Measurements from ENCODE around the gene PTPRD.
"Not testable (repeated sequence)": the region's sequence is repeated elsewhere in the genome, so short reads cannot be mapped to it uniquely, and the experiment has no call there.

The PTPRD gene

GRCh38 chr9:9498846-9499245, 1114.0 kb downstream of the PTPRD start:
- H3K27me3 ChIP-seq (ENCODE audit: control insufficient read depth, insufficient read depth, low read length, poor library complexity, severe bottlenecking): no peaks in the 10 kb centered on the region
- H3K27ac ChIP-seq (ENCODE audit: insufficient read depth, low read depth, low read length, poor library complexity, severe bottlenecking): no peak overlapping the region
- 86% methylated on average over 2 of the region's 2 CpGs; no CpG with 5 or more reads in 1 of the 2 experiments for WGBS, 2 experiments
- no peaks in the 10 kb centered on the region for H3K4me1 ChIP-seq (ENCODE audit: control insufficient read depth, insufficient read depth, low read length)
- no peak overlapping the region for H3K4me3 ChIP-seq (ENCODE audit: insufficient read depth, low read depth, low read length)
- no peaks in the 10 kb centered on the region for H3K9me3 ChIP-seq (ENCODE audit: control insufficient read depth, low read length)
- no peaks in the 10 kb centered on the region for H3K36me3 ChIP-seq (ENCODE audit: control insufficient read depth, insufficient read depth, low read length)

- H3K4me3 ChIP-seq (ENCODE audit: insufficient read depth, low read depth, low read length): no peak overlapping the region
- no peak overlapping the region for H3K27ac ChIP-seq (ENCODE audit: insufficient read depth, low read depth, low read length, poor library complexity, severe bottlenecking)
- 98% methylated on average over 3 of the region's 3 CpGs for WGBS, 2 experiments
- H3K27me3 ChIP-seq (ENCODE audit: control insufficient read depth, insufficient read depth, low read length, poor library complexity, severe bottlenecking): no peaks in the 10 kb centered on the region
- no peaks in the 10 kb centered on the region for H3K9me3 ChIP-seq (ENCODE audit: control insufficient read depth, low read length)
- H3K36me3 ChIP-seq (ENCODE audit: control insufficient read depth, insufficient read depth, low read length): no peaks in the 10 kb centered on the region
- no peaks in the 10 kb centered on the region for H3K4me1 ChIP-seq (ENCODE audit: control insufficient read depth, insufficient read depth, low read length)
These were observed 1114.7 kb downstream of the PTPRD start for GRCh38 chr9:9498128-9498527.

- 71 to 80% methylated on average over 3 of the region's 3 CpGs for WGBS, 2 experiments
These were observed 1118.5 kb downstream of the PTPRD start for GRCh38 chr9:9494336-9494735.

GRCh38 chr9:9492506-9492905, 1120.3 kb downstream of the PTPRD start:
- Histone ChIP-seq H3K27ac (ENCODE audit: insufficient read depth, low read depth, low read length, poor library complexity, severe bottlenecking) (no peak overlapping the region), H3K36me3 (ENCODE audit: control insufficient read depth, insufficient read depth, low read length) (no peaks in the 10 kb centered on the region), H3K27me3 (ENCODE audit: control insufficient read depth, insufficient read depth, low read length, poor library complexity, severe bottlenecking) (no peaks in the 10 kb centered on the region), H3K4me3 (ENCODE audit: insufficient read depth, low read depth, low read length) (no peak overlapping the region), H3K4me1 (ENCODE audit: control insufficient read depth, insufficient read depth, low read length) (peaks cover 3% of the 10 kb centered on the region), H3K9me3 (ENCODE audit: control insufficient read depth, low read length) (no peaks in the 10 kb centered on the region)
- WGBS, 2 experiments: 81 to 93% methylated on average over 2 of the region's 3 CpGs

More at GRCh38 chr9:9494336-9494735, 1118.5 kb downstream of the PTPRD start:
- no peak overlapping the region for H3K4me3 ChIP-seq (ENCODE audit: insufficient read depth, low read depth, low read length)
- no peaks in the 10 kb centered on the region for H3K27me3 ChIP-seq (ENCODE audit: control insufficient read depth, insufficient read depth, low read length, poor library complexity, severe bottlenecking)
- no peak overlapping the region for H3K27ac ChIP-seq (ENCODE audit: insufficient read depth, low read depth, low read length, poor library complexity, severe bottlenecking)
- H3K36me3 ChIP-seq (ENCODE audit: control insufficient read depth, insufficient read depth, low read length): no peaks in the 10 kb centered on the region
- H3K9me3 ChIP-seq (ENCODE audit: control insufficient read depth, low read length): no peaks in the 10 kb centered on the region
- H3K4me1 ChIP-seq (ENCODE audit: control insufficient read depth, insufficient read depth, low read length): peaks cover 3% of the 10 kb centered on the region

GRCh38 chr9:9489183-9489582, 1123.6 kb downstream of the PTPRD start:
- Histone ChIP-seq H3K36me3 (ENCODE audit: control insufficient read depth, insufficient read depth, low read length) (no peaks in the 10 kb centered on the region), H3K4me1 (ENCODE audit: control insufficient read depth, insufficient read depth, low read length) (peaks cover 3% of the 10 kb centered on the region), H3K4me3 (ENCODE audit: insufficient read depth, low read depth, low read length) (no peak overlapping the region), H3K27me3 (ENCODE audit: control insufficient read depth, insufficient read depth, low read length, poor library complexity, severe bottlenecking) (no peaks in the 10 kb centered on the region), H3K9me3 (ENCODE audit: control insufficient read depth, low read length) (no peaks in the 10 kb centered on the region), H3K27ac (ENCODE audit: insufficient read depth, low read depth, low read length, poor library complexity, severe bottlenecking) (no peak overlapping the region)
- 91 to 96% methylated on average over 3 of the region's 3 CpGs for WGBS, 2 experiments

- Histone ChIP-seq H3K36me3 (ENCODE audit: control insufficient read depth, insufficient read depth, low read length) (no peaks in the 10 kb centered on the region), H3K4me1 (ENCODE audit: control insufficient read depth, insufficient read depth, low read length) (no peaks in the 10 kb centered on the region), H3K27me3 (ENCODE audit: control insufficient read depth, insufficient read depth, low read length, poor library complexity, severe bottlenecking) (no peaks in the 10 kb centered on the region), H3K4me3 (ENCODE audit: insufficient read depth, low read depth, low read length) (no peak overlapping the region), H3K27ac (ENCODE audit: insufficient read depth, low read depth, low read length, poor library complexity, severe bottlenecking) (no peak overlapping the region), H3K9me3 (ENCODE audit: control insufficient read depth, low read length) (no peaks in the 10 kb centered on the region)
- WGBS, 2 experiments: 89 to 94% methylated on average over 3 of the region's 3 CpGs
These were observed 1129.6 kb downstream of the PTPRD start for GRCh38 chr9:9483175-9483574.

- Histone ChIP-seq H3K9me3 (ENCODE audit: control insufficient read depth, low read length) (no peaks in the 10 kb centered on the region), H3K4me3 (ENCODE audit: insufficient read depth, low read depth, low read length) (no peak overlapping the region), H3K27me3 (ENCODE audit: control insufficient read depth, insufficient read depth, low read length, poor library complexity, severe bottlenecking) (no peaks in the 10 kb centered on the region), H3K27ac (ENCODE audit: insufficient read depth, low read depth, low read length, poor library complexity, severe bottlenecking) (no peak overlapping the region), H3K4me1 (ENCODE audit: control insufficient read depth, insufficient read depth, low read length) (no peaks in the 10 kb centered on the region), H3K36me3 (ENCODE audit: control insufficient read depth, insufficient read depth, low read length) (no peaks in the 10 kb centered on the region)
- 88 to 94% methylated on average over 2 to 3 of the region's 3 CpGs for WGBS, 2 experiments
These were observed 1134.1 kb downstream of the PTPRD start for GRCh38 chr9:9478741-9479140.

GRCh38 chr9:9469271-9469670, 1143.5 kb downstream of the PTPRD start:
- Histone ChIP-seq H3K4me1 (ENCODE audit: control insufficient read depth, insufficient read depth, low read length) (no peaks in the 10 kb centered on the region), H3K27ac (ENCODE audit: insufficient read depth, low read depth, low read length, poor library complexity, severe bottlenecking) (no peak overlapping the region), H3K36me3 (ENCODE audit: control insufficient read depth, insufficient read depth, low read length) (no peaks in the 10 kb centered on the region), H3K27me3 (ENCODE audit: control insufficient read depth, insufficient read depth, low read length, poor library complexity, severe bottlenecking) (no peaks in the 10 kb centered on the region), H3K4me3 (ENCODE audit: insufficient read depth, low read depth, low read length) (no peak overlapping the region), H3K9me3 (ENCODE audit: control insufficient read depth, low read length) (no peaks in the 10 kb centered on the region)
- 98 to 100% methylated on average over 1 to 2 of the region's 2 CpGs for WGBS, 2 experiments

- not testable (repeated sequence) for H3K4me1 ChIP-seq (ENCODE audit: control insufficient read depth, insufficient read depth, low read length); H3K36me3 ChIP-seq (ENCODE audit: control insufficient read depth, insufficient read depth, low read length); H3K27me3 ChIP-seq (ENCODE audit: control insufficient read depth, insufficient read depth, low read length, poor library complexity, severe bottlenecking); H3K9me3 ChIP-seq (ENCODE audit: control insufficient read depth, low read length); H3K27ac ChIP-seq (ENCODE audit: insufficient read depth, low read depth, low read length, poor library complexity, severe bottlenecking); H3K4me3 ChIP-seq (ENCODE audit: insufficient read depth, low read depth, low read length)
- WGBS, 2 experiments: 92 to 98% methylated on average over 11 to 15 of the region's 19 CpGs
These were observed 1170.9 kb downstream of the PTPRD start for GRCh38 chr9:9441874-9442273.

GRCh38 chr9:9437641-9438040, 1175.2 kb downstream of the PTPRD start:
- no peak overlapping the region for H3K27ac ChIP-seq (ENCODE audit: insufficient read depth, low read depth, low read length, poor library complexity, severe bottlenecking)
- H3K4me1 ChIP-seq (ENCODE audit: control insufficient read depth, insufficient read depth, low read length): peaks cover 4% of the 10 kb centered on the region
- no peaks in the 10 kb centered on the region for H3K27me3 ChIP-seq (ENCODE audit: control insufficient read depth, insufficient read depth, low read length, poor library complexity, severe bottlenecking)
- no peak overlapping the region for H3K4me3 ChIP-seq (ENCODE audit: insufficient read depth, low read depth, low read length)
- 88 to 95% methylated on average over 4 of the region's 4 CpGs for WGBS, 2 experiments
- H3K36me3 ChIP-seq (ENCODE audit: control insufficient read depth, insufficient read depth, low read length): no peaks in the 10 kb centered on the region
- H3K9me3 ChIP-seq (ENCODE audit: control insufficient read depth, low read length): no peaks in the 10 kb centered on the region

GRCh38 chr9:9426454-9426853, 1186.3 kb downstream of the PTPRD start:
- H3K27me3 ChIP-seq (ENCODE audit: control insufficient read depth, insufficient read depth, low read length, poor library complexity, severe bottlenecking); H3K9me3 ChIP-seq (ENCODE audit: control insufficient read depth, low read length); H3K4me1 ChIP-seq (ENCODE audit: control insufficient read depth, insufficient read depth, low read length); H3K4me3 ChIP-seq (ENCODE audit: insufficient read depth, low read depth, low read length); H3K27ac ChIP-seq (ENCODE audit: insufficient read depth, low read depth, low read length, poor library complexity, severe bottlenecking); H3K36me3 ChIP-seq (ENCODE audit: control insufficient read depth, insufficient read depth, low read length): not testable (repeated sequence)
- 94 to 95% methylated on average over 10 of the region's 10 CpGs for WGBS, 2 experiments
